HEK293 (cell line): ENCODE measurements around the gene ZBTB38.

Experiments
- CTCF ChIA-PET: fragments of 350-600 bp; formaldehyde crosslinking; extraction: SDS; loops from one replicate; lab custom pipeline; 2021; ENCODE audit warnings: antibody characterized with exemption; lab: Yijun Ruan, JAX
- POLR2A ChIA-PET: fragments of 300-600 bp; formaldehyde crosslinking; extraction: SDS; loops from one replicate; lab custom pipeline; 2020; ENCODE audit warnings: antibody characterized with exemption, inconsistent platforms; lab: Yijun Ruan, JAX
- H3K27ac ChIP-seq: fragments of 200-500 bp; sonication (Bioruptor generic); 2 replicates; pipeline ENCODE4 v1.5.1; 2014; ENCODE audit warnings: low read depth, low read length, control low read depth, inconsistent platforms; ENCODE audit errors: extremely low read depth
- H3K36me3 ChIP-seq, 2 experiments: fragments of 200-500 bp in 1 of 2; sonication (Bioruptor generic) in 1 of 2; 1 replicate in 1 of 2; 2 replicates in 1 of 2; pipeline ENCODE4 v1.5.1; 2014 to 2017; ENCODE audit warnings: inconsistent platforms in 2 of 2, low read length in 2 of 2; ENCODE audit not compliant: control insufficient read depth in 2 of 2, insufficient read depth in 1 of 2
- H3K4me1 ChIP-seq: fragments of 200-500 bp; sonication (Bioruptor generic); 2 replicates; pipeline ENCODE4 v1.5.1; 2014; ENCODE audit warnings: mild to moderate bottlenecking, low read length, inconsistent platforms; ENCODE audit not compliant: control insufficient read depth, insufficient read depth
- H3K4me3 ChIP-seq: 2 replicates; pipeline ENCODE4 v1.5.1; 2011; ENCODE audit warnings: low read depth, mild to moderate bottlenecking, control low read depth, low read length, moderate library complexity
- H3K9me3 ChIP-seq: fragments of 200-500 bp; sonication (Bioruptor generic); 2 replicates; pipeline ENCODE4 v1.5.1; 2014; ENCODE audit warnings: low read depth, low read length, inconsistent platforms; ENCODE audit not compliant: control insufficient read depth, insufficient read depth
- AEBP2 ChIP-seq: fragments of 450-650 bp; formaldehyde crosslinking; IDR thresholded peaks from 2 replicates; pipeline ENCODE4 v1.5.1; 2016; ENCODE audit warnings: missing biosample characterization, missing genetic modification characterization, borderline replicate concordance
- BCL6B ChIP-seq: fragments of 450-650 bp; formaldehyde crosslinking; IDR thresholded peaks from 2 replicates; pipeline ENCODE4 v1.5.1; 2017; ENCODE audit warnings: missing biosample characterization, missing genetic modification characterization
- ZBTB6 ChIP-seq: fragments of 450-650 bp; formaldehyde crosslinking; IDR thresholded peaks from 2 replicates; pipeline ENCODE4 v1.5.1; 2017; ENCODE audit warnings: missing biosample characterization, missing genetic modification characterization
- ZNF138 ChIP-seq: fragments of 450-650 bp; formaldehyde crosslinking; IDR thresholded peaks from 2 replicates; pipeline ENCODE4 v1.5.1; 2016; ENCODE audit warnings: missing biosample characterization, missing genetic modification characterization, borderline replicate concordance
- ZNF175 ChIP-seq: fragments of 450-650 bp; formaldehyde crosslinking; IDR thresholded peaks from 2 replicates; pipeline ENCODE4 v1.5.1; 2016; ENCODE audit warnings: missing biosample characterization, missing genetic modification characterization
- ZNF19 ChIP-seq: fragments of 450-650 bp; formaldehyde crosslinking; IDR thresholded peaks from 2 replicates; pipeline ENCODE4; 2016; ENCODE audit warnings: missing biosample characterization, missing genetic modification characterization, low read depth
- ZNF223 ChIP-seq: fragments of 450-650 bp; formaldehyde crosslinking; IDR thresholded peaks from 2 replicates; pipeline ENCODE4 v1.5.1; 2016; ENCODE audit warnings: missing biosample characterization, missing genetic modification characterization
- ZNF513 ChIP-seq: fragments of 450-650 bp; IDR thresholded peaks from 2 replicates; pipeline ENCODE4 v1.5.1; 2018; ENCODE audit warnings: missing biosample characterization, missing genetic modification characterization
- ZNF549 ChIP-seq: fragments of 450-650 bp; IDR thresholded peaks from 2 replicates; pipeline ENCODE4 v1.5.1; 2018; ENCODE audit warnings: missing biosample characterization, missing genetic modification characterization, mild to moderate bottlenecking, inconsistent platforms, moderate library complexity
- ZNF580 ChIP-seq: fragments of 450-650 bp; formaldehyde crosslinking; IDR thresholded peaks from 2 replicates; pipeline ENCODE4 v1.5.1; 2016; ENCODE audit warnings: missing biosample characterization, missing genetic modification characterization
- ZNF600 ChIP-seq: fragments of 450-650 bp; formaldehyde crosslinking; IDR thresholded peaks from 2 replicates; pipeline ENCODE4 v1.5.1; 2016; ENCODE audit warnings: missing biosample characterization, missing genetic modification characterization
- ZNF645 ChIP-seq: fragments of 450-650 bp; formaldehyde crosslinking; IDR thresholded peaks from 2 replicates; pipeline ENCODE4; 2016; ENCODE audit warnings: missing biosample characterization, missing genetic modification characterization
- ZNF677 ChIP-seq: fragments of 450-650 bp; IDR thresholded peaks from 2 replicates; pipeline ENCODE4 v1.5.0; 2018; ENCODE audit warnings: missing biosample characterization, mild to moderate bottlenecking, missing genetic modification characterization, moderate library complexity
- ZNF76 ChIP-seq: fragments of 450-650 bp; formaldehyde crosslinking; IDR thresholded peaks from 2 replicates; pipeline ENCODE4; 2016; ENCODE audit warnings: low read depth, missing biosample characterization, missing genetic modification characterization, borderline replicate concordance
- ZNF768 ChIP-seq: fragments of 450-650 bp; formaldehyde crosslinking; IDR thresholded peaks from 2 replicates; pipeline ENCODE4 v1.5.1; 2018; ENCODE audit warnings: missing biosample characterization, mild to moderate bottlenecking, missing genetic modification characterization
- TF ChIP-seq, protein P1 (sequence below): fragments of 450-650 bp; formaldehyde crosslinking; IDR thresholded peaks from 2 replicates; pipeline ENCODE4 v1.5.1; 2016; ENCODE audit warnings: missing biosample characterization, missing genetic modification characterization, low read depth
- TF ChIP-seq, protein P2 (sequence below): fragments of 450-650 bp; formaldehyde crosslinking; IDR thresholded peaks from 2 replicates; pipeline ENCODE4 v1.5.1; 2016; ENCODE audit warnings: missing biosample characterization, missing genetic modification characterization
- TF ChIP-seq, protein P3 (sequence below): fragments of 450-650 bp; formaldehyde crosslinking; IDR thresholded peaks from 2 replicates; pipeline ENCODE4 v1.5.1; 2017; ENCODE audit warnings: missing biosample characterization, missing genetic modification characterization
- TF ChIP-seq, protein P4 (sequence below): fragments of 450-650 bp; formaldehyde crosslinking; IDR thresholded peaks from 2 replicates; pipeline ENCODE4 v1.5.1; 2016; ENCODE audit warnings: missing biosample characterization, missing genetic modification characterization

The ZBTB38 gene

GRCh38 chr3:141367038-141367730, 1.1 kb upstream of the ZBTB38 start:
- Histone ChIP-seq H3K36me3 (peaks cover 0 to 3% of the 10 kb centered on the region in 2 experiments; a peak in 1 of 3 replicates), H3K4me3 (no peak overlapping the region), H3K27ac (no peak overlapping the region), H3K9me3 (no peaks in the 10 kb centered on the region), H3K4me1 (no peaks in the 10 kb centered on the region)
- POLR2A ChIA-PET, result no interaction called here
- CTCF ChIA-PET, result interaction anchor here (1.3 kb wide), 1 partner anchor 194 kb away, joined by 3 read pairs; no protein-coding TSS in a partner anchor
- TF ChIP-seq BCL6B, result no peak
- no peak for TF ChIP-seq ZNF645 (tag by site-specific recombination)
- no peak for TF ChIP-seq AEBP2 (tag by site-specific recombination)
- TF ChIP-seq, protein P1, sequence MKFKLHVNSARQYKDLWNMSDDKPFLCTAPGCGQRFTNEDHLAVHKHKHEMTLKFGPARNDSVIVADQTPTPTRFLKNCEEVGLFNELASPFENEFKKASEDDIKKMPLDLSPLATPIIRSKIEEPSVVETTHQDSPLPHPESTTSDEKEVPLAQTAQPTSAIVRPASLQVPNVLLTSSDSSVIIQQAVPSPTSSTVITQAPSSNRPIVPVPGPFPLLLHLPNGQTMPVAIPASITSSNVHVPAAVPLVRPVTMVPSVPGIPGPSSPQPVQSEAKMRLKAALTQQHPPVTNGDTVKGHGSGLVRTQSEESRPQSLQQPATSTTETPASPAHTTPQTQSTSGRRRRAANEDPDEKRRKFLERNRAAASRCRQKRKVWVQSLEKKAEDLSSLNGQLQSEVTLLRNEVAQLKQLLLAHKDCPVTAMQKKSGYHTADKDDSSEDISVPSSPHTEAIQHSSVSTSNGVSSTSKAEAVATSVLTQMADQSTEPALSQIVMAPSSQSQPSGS (tag by site-specific recombination), result no peak
- no peak for TF ChIP-seq ZBTB6 (tag by site-specific recombination)
- TF ChIP-seq ZNF549 (tag by site-specific recombination), result no peak
- TF ChIP-seq, protein P2, sequence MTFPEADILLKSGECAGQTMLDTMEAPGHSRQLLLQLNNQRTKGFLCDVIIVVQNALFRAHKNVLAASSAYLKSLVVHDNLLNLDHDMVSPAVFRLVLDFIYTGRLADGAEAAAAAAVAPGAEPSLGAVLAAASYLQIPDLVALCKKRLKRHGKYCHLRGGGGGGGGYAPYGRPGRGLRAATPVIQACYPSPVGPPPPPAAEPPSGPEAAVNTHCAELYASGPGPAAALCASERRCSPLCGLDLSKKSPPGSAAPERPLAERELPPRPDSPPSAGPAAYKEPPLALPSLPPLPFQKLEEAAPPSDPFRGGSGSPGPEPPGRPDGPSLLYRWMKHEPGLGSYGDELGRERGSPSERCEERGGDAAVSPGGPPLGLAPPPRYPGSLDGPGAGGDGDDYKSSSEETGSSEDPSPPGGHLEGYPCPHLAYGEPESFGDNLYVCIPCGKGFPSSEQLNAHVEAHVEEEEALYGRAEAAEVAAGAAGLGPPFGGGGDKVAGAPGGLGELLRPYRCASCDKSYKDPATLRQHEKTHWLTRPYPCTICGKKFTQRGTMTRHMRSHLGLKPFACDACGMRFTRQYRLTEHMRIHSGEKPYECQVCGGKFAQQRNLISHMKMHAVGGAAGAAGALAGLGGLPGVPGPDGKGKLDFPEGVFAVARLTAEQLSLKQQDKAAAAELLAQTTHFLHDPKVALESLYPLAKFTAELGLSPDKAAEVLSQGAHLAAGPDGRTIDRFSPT (tag by site-specific recombination), result no peak
- no peak for TF ChIP-seq ZNF19
- TF ChIP-seq ZNF175 (tag by site-specific recombination), result no peak
- no peak for TF ChIP-seq ZNF76 (tag by site-specific recombination)
- TF ChIP-seq ZNF513, result no peak
- TF ChIP-seq ZNF223 (tag by site-specific recombination), result no peak
- TF ChIP-seq ZNF677, result no peak
- TF ChIP-seq ZNF138 (tag by site-specific recombination), result no peak
- TF ChIP-seq ZNF580 (tag by site-specific recombination), result no peak
- TF ChIP-seq, protein P3, sequence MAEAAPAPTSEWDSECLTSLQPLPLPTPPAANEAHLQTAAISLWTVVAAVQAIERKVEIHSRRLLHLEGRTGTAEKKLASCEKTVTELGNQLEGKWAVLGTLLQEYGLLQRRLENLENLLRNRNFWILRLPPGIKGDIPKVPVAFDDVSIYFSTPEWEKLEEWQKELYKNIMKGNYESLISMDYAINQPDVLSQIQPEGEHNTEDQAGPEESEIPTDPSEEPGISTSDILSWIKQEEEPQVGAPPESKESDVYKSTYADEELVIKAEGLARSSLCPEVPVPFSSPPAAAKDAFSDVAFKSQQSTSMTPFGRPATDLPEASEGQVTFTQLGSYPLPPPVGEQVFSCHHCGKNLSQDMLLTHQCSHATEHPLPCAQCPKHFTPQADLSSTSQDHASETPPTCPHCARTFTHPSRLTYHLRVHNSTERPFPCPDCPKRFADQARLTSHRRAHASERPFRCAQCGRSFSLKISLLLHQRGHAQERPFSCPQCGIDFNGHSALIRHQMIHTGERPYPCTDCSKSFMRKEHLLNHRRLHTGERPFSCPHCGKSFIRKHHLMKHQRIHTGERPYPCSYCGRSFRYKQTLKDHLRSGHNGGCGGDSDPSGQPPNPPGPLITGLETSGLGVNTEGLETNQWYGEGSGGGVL, result no peak
- peak; percentile 30; the same call in 1 of the 2 replicates for TF ChIP-seq ZNF600
- TF ChIP-seq, protein P4, sequence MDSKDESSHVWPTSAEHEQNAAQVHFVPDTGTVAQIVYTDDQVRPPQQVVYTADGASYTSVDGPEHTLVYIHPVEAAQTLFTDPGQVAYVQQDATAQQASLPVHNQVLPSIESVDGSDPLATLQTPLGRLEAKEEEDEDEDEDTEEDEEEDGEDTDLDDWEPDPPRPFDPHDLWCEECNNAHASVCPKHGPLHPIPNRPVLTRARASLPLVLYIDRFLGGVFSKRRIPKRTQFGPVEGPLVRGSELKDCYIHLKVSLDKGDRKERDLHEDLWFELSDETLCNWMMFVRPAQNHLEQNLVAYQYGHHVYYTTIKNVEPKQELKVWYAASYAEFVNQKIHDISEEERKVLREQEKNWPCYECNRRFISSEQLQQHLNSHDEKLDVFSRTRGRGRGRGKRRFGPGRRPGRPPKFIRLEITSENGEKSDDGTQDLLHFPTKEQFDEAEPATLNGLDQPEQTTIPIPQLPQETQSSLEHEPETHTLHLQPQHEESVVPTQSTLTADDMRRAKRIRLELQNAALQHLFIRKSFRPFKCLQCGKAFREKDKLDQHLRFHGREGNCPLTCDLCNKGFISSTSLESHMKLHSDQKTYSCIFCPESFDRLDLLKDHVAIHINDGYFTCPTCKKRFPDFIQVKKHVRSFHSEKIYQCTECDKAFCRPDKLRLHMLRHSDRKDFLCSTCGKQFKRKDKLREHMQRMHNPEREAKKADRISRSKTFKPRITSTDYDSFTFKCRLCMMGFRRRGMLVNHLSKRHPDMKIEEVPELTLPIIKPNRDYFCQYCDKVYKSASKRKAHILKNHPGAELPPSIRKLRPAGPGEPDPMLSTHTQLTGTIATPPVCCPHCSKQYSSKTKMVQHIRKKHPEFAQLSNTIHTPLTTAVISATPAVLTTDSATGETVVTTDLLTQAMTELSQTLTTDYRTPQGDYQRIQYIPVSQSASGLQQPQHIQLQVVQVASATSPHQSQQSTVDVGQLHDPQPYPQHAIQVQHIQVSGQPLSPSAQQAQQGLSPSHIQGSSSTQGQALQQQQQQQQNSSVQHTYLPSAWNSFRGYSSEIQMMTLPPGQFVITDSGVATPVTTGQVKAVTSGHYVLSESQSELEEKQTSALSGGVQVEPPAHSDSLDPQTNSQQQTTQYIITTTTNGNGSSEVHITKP (tag by site-specific recombination), result 0 out of 2 replicates have a peak, but pooled peaks have one; percentile 26
- peak; percentile 32; the same call in 1 of the 2 replicates for TF ChIP-seq ZNF768
